Measurements from ENCODE around the gene PTCD2.
"Not testable (repeated sequence)": the region's sequence is repeated elsewhere in the genome, so short reads cannot be mapped to it uniquely, and the experiment has no call there.

PTCD2 gene

DNA sequence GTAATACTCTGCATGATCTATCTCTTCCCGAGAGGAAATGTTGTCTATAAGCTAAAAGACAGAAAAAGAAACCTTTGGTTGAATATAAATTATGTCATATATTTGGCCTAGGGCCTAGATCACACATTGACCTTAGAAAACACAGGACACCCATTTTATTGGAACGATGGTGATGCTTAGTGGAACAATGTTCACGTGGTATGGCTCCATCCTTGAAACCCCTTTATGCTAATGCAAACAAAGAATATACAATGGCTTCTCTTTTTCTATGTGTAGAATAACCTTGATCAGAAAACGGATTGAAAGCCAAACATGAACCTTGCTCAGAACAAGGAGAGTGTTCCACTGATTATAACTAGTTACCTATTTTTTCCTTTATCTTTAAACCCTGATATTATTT, 24.6 kb upstream of the PTCD2 start:
- Histone ChIP-seq H3K27ac (no peak overlapping the region), H3K4me3 (no peak overlapping the region)

DNA sequence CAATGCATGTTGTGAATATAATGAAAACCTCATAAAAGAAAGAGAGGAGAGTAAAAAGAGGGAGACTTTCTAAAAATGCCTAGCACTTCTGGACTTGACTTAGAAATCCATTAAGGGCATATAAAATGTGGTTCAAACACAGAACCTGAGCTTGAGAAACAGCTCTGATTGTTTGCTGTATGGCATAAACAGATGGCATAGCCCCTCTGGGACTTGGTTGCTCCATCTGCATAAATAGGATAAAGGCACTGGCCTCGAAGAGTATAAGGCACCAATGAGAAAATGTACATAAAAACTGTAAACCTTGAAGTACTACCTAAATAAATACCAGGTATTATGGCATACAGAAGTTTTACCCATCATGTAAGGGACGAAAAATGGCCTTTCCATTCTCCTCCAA, 23.9 kb upstream of the PTCD2 start:
- H3K27ac ChIP-seq = no peak overlapping the region
- no peak overlapping the region for H3K4me3 ChIP-seq

DNA sequence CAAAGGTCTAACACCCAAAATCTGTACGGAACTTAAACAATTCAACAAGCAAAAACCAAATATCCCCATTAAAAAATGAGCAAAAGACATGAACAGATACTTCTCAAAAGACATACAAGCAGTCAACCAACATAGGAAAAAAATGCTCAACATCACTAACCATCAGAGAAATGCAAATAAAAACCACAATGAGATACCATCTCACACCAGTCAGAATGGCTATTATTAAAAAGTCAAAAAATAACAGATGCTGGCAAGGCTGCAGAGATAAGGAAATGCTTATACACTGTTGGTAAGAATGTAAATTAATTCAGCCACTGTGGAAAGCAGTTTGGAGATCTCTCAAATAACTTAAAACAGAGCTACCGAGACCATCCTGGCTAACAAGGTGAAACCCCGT, 22.0 kb upstream of the PTCD2 start:
- not testable (repeated sequence) for H3K4me3 ChIP-seq, H3K27ac ChIP-seq

DNA sequence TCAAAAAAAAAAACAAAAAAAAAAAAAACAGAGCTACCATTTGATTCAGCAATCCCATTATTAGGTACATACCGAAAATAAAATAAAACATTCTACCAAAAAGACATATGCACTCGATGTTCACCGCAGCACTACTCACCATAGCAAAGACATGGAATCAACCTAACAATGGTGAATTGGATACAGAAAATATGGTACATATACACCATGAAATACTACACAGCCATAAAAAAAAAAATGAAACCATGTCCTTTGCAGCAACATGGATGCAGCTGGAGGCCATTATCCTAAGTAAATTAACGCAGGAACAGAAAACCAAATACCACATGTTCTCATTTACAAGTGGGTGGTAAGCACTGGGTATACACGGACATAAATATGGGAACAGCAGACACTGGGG, 21.5 kb upstream of the PTCD2 start:
- H3K27ac ChIP-seq = no peak overlapping the region
- H3K4me3 ChIP-seq = no peak overlapping the region

DNA sequence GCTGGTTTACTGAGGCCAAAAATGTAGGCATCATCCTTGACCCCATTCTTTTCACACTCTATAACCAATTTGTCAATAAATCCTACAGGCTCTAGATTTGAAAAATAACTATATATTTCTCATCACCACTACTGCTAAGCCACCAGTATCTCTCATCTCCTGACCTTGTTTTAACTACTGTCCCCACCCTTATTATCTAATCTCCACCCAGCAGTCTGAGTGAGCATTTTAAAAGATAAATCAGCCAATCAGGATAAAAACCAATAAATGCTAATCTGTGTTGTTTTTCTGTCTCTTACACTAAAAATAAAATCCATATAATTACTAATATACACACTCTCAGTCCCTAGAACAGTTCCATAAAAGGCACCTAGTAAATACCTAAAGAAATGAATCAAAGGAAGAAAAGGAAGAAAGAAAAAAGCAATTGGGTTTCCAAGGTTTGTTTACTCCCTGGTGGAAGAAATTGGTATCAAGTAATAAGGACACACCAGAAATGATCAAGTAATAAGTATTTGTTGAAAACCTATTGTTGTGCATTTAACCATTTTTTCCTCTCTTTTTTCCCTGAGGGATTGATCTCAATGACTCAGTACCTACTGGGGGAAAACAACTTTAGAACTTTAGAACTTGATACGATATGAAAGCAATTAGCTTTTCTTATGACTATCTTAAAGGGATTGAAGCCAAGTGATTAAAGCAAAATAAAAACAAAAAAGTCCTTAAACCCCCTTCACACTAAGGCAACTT, 19.4 kb upstream of the PTCD2 start:
- no peak overlapping the region for H3K27ac ChIP-seq
- no peak overlapping the region for H3K4me3 ChIP-seq

GRCh38 chr5:72301557-72301956, 18.6 kb upstream of the PTCD2 start:
- H3K4me3 ChIP-seq = no peak overlapping the region
- H3K27ac ChIP-seq = no peak overlapping the region

GRCh38 chr5:72302171-72302570, 18.0 kb upstream of the PTCD2 start:
- no peak overlapping the region for H3K27ac ChIP-seq
- H3K4me3 ChIP-seq = no peak overlapping the region

DNA sequence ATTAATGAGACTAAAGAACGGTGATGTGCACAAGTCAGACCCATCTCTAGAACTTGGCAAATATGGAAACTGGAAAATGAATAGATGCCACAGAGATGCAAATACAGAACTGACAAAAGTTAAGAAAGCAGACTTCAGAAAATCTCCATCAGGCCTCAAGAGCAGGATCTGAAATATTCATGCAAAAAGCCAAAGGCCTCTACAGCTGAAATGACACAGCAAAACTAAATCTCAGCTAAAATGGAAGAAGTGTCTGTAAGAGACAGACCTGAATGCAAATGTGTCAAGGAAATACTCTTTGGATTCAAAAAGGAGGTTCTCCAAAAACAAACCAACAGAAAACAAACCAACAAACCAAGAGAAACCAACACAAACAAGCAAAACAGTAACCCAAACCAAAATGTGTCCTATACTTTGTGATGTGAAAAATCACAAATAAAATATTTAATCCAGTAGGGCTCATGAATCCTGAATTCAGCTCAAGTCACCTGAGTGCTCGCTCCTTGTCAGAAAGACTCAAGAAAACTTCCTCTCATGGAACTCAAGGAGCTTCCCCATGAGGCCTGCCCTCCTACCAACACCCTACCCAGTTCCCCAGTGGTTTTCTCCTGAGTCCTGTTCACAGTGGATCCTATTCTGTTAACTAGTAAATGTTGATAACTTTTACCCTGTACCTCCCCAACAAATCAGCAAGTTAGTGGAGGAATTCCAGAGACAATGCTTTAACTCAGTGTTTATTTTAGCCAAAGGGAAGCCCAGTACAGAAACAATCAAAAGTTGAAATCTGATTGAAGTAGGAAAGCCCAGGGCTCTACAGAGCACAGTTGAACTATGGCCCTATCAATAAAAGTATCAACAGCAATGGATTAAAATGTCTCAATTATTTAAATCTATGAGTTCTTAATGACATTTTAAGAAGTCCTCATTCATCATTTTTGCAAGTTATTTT, 14.7 kb upstream of the PTCD2 start:
- Histone ChIP-seq H3K27ac (peak overlapping the region in 3 of 21 experiments; percentile 2 to 39 (median 23)), H3K4me3 (no peak overlapping the region)

DNA sequence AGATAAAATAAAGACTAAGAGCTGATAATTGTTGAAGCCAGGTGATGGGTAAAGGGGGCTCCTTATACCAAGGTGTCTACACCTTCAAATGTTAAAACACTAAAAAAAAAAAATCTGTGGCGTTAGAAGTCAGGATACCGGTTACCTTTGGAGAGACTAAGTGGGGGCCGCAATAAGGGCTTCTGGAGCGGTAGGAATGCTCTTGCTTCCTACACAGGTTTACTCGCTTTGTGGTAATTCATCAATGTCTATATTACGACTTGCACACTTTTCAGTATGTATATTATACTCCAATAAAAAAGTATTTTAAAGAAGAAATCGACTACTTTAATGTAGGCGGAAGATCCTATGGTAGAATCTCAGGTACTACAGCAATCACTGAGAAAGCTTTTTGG, 12.6 kb upstream of the PTCD2 start:
- Histone ChIP-seq H3K4me3 (peak overlapping the region; percentile 52 to 88 (median 77)), H3K27ac (peak overlapping the region; percentile 83 to 98 (median 93))

GRCh38 chr5:72307968-72308852, 12.0 kb upstream of the PTCD2 start:
- Histone ChIP-seq H3K4me3 (peak overlapping the region; percentile 52 to 88 (median 77)), H3K27ac (peak overlapping the region; percentile 83 to 98 (median 93))

DNA sequence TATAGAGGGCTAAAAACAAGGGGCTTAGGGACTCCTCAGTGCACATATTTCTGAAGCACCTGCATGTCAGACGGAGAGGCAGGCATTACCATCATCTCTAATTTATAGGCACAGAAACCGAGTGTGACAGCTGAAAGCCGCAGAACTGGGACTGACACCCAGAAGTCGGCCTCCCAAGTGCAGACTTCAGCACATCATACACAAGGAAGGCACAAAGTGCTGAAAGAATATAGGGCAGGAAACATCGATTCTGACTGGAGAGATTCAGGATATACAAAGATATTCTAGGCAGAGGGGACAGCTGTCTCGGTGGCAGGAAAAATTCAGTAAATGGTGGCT, 11.4 kb upstream of the PTCD2 start:
- peak overlapping the region in 15 of 21 experiments; percentile 7 to 98 (median 87) for H3K27ac ChIP-seq
- H3K4me3 ChIP-seq = peak overlapping the region in 1 of 7 experiments; percentile 62

DNA sequence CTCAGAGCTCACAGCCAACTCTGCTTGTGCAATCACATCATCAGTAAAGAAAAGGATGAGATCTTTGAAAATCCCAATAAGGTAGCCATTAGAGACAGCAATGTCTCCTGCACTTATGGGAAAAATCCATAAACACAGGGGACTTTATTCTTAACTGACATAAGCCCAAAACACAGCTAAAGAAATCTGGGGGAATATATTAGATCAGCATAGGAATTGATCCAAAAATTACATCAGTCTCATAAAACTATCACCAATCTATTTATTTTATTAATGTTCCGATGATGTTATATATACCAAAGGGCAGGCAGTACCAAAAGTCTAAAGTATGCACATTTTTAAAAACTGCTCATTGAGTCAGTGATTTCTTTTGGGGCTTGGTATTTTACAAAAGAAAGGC, 7.0 kb upstream of the PTCD2 start:
- no peak overlapping the region for H3K27ac ChIP-seq
- H3K4me3 ChIP-seq = no peak overlapping the region

DNA sequence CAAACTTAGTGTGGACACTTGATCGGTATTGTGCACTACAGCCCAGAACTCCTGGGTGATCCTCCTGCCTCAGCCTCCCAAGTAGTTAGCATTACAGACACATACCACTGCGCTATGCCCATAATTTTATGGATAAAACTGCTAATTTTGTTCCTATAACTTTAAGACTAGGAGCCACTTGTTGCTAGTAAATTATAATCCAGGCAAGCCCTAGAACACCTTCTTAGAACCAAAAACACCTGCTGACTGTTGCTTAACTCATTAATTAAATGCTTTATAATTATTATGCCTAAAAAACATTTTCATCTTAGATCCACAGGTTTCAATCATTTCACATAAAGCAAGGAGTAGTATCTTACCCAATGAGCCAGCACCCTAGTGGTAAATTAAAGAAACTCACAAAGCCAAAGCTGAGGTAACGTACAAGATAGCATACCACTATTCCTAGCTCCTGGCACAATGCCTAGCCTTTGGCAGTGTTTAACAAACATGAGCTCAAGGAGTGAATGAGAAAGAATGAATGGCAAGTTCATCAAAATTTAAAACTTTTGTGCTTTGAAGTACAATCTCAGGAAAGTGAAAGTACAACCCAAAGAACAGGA, 5.5 kb upstream of the PTCD2 start:
- no peak overlapping the region for H3K27ac ChIP-seq
- no peak overlapping the region for H3K4me3 ChIP-seq

DNA sequence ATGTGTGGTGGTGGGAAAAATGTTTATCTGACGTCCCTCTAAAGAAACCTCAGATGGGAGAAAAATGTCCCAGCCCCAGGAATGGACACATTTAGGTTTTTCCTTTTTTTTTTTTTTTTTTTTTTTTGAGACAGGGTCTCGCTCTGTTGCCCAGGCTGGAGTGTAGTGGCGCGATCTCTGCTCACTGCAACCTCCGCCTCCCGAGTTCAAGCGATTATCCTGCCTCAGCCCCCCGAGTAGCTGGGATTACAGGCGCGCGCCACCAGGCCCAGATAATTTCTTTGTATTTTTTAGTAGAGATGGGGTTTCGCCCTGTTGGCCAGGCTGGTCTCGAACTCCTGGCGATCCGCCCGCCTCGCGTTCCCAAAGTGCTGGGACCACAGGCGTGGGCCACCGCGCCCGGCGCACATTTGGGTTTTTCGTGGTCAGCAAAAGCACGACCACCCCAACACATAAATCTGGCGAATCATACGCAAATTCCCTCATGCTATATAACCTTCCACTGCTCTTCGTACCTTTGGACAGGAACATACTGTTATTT, 668 bp upstream of the PTCD2 start:
- H3K4me3 ChIP-seq = peak overlapping the region; percentile 59 to 90 (median 73)
- H3K27ac ChIP-seq = peak overlapping the region; percentile 33 to 88 (median 80)

GRCh38 chr5:72324189-72324825, 4.1 kb downstream of the PTCD2 start:
- Histone ChIP-seq H3K4me3 (no peak overlapping the region), H3K27ac (no peak overlapping the region)

DNA sequence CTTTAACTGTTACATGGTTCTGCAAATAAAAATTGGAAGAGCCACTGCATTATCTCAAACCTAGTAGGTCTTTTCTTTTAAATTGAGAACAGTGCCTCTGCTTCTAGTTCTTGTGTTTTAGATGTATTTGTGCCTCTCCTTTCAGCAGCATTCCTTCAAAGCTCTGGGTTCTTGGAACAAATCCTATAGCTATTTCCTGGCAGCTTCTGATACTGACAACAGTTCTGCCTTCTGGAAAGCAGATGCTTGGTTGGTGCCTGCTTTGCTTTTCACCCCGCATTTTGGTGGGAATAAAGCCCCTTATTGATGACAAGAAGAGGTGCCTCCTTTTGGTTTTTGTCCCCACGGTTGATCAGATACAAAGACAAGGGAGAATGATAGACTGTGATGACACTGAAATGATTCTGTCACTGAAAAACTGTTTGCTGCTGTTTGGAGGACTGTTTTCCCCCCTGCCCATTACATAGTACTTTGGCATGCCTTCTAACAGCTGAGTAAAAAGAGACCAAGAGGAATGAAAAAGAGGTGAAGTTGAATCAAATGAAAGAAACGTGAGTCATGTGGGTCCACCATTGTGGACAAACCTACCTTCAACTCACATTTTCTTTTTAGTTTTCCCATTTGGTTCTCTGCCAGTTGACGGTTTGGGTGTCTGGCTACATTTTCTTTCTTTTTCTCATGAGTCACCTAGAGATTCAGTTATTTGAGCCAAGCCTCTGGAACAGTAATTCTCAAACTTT, 5.6 kb downstream of the PTCD2 start:
- H3K4me3 ChIP-seq = no peak overlapping the region
- H3K27ac ChIP-seq = peak overlapping the region in 2 of 21 experiments; percentile 1 to 25

- Histone ChIP-seq H3K27ac (no peak overlapping the region), H3K4me3 (no peak overlapping the region)
These were observed 6.1 kb downstream of the PTCD2 start for GRCh38 chr5:72326306-72326649.

DNA sequence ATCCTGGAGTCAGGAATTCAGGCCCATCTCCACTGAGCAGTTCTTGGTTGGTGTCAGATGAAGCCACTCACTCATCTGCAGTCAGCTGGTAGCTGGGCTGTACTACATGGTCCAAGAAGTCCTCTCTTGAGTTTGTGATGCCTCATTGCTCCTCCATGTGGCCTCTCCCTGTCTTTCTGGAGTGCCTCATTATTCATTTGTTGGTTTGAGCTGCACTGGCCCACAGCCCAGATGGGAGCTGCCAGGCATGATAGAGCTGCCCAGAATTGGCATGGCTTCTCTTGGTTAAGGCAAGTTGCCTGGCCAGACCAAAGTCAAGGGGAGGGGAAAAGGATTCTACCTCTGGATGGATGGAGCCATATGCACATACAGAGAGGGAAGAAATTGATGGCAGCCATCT, 8.0 kb downstream of the PTCD2 start:
- H3K4me3 ChIP-seq = no peak overlapping the region
- H3K27ac ChIP-seq = no peak overlapping the region

Data from skin epidermis (tissue), 12 donors.